ENCODE results near the gene ALK. TPM values are rescaled to one million over a fixed set of nuclear protein-coding genes. Genes with fewer than 3 reads are reported as not detected.
A peak's percentile ranks its signal among the peaks of the same experiment; 100 is the strongest.

ALK gene
- polyA plus RNA-seq, 1 of the 3 experiments (the other 2 are of a cell fraction): 0.30 TPM

DNA sequence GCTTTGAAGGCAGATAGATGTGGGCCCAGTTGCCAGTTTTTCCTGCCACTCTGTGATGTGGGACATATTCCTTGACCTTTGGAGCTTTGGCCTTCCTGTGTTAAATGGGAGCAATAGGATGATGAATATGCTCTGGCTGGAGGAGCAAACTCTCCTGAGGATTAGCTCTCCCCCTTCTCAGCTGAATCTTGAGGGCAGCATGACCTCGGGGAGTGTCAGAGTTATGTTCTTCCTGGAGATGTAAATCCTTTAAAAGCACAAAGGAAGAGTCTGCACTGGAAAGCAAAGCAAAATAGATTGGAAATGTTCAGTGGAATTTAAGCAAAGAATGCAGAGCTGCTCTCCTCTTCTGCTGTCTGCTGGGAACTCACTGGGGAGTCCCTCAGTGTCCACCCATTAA, 160.1 kb downstream of the ALK start:
- DNase-seq: no peak
- Histone ChIP-seq H4K20me1 (ENCODE audit: insufficient read depth) (no peaks in the 10 kb centered on the region), H3K9me2 (no peaks in the 10 kb centered on the region), H3K4me3 (ENCODE audit: low read depth in 2 of 2, low read length in 1 of 2) (no peak overlapping the region), H3K4me1 (ENCODE audit: control insufficient read depth in 1 of 2, insufficient read depth in 2 of 2, low read depth in 1 of 2, low read length in 1 of 2) (peaks cover 0 to 53% of the 10 kb centered on the region in 2 experiments; a peak in 2 of 4 replicates), H3K9ac (no peak overlapping the region), H3F3A (replicated peaks; ENCODE audit: insufficient read depth) (no peaks in the 10 kb centered on the region), H2AFZ (ENCODE audit: low read depth) (no peak overlapping the region), H3K36me3 (replicated peaks in 1 of 2; ENCODE audit: control insufficient read depth in 1 of 2, insufficient read depth in 2 of 2, low read length in 1 of 2) (no peaks in the 10 kb centered on the region), H3K27ac (ENCODE audit: low read depth in 2 of 2, low read length in 1 of 2) (peak overlapping the region in 1 of 2 experiments; percentile 44; a peak in 1 of 4 replicates), H3K9me3 (no peaks in the 10 kb centered on the region), H3K27me3 (ENCODE audit: insufficient read depth) (no peaks in the 10 kb centered on the region), H3K79me2 (ENCODE audit: insufficient read depth) (no peaks in the 10 kb centered on the region), H3K4me2 (no peak overlapping the region)
- 26% methylated on average over 1 of the region's 1 CpG for WGBS (ENCODE audit: low lambda C conversion rate)
- ChIA-PET POLR2A (interaction anchor here (0.9 kb wide), 1 partner anchor 11 kb away, joined by 3 read pairs; no protein-coding TSS in a partner anchor), CTCF (interaction anchor here (0.6 to 2.5 kb wide), 5 partner anchors 10 to 452 kb away, joined by 3 to 6 read pairs (median 3); no protein-coding TSS in a partner anchor)
- TF ChIP-seq CHD2 (IDR thresholded peaks at IDR 0.05; ENCODE audit: low read length, partially characterized antibody): no peak
- TF ChIP-seq PBX3 (IDR thresholded peaks at IDR 0.05): no peak
- TF ChIP-seq EZH2phosphoT487 (IDR thresholded peaks at IDR 0.05; ENCODE audit: borderline replicate concordance, low read depth): no peak
- TF ChIP-seq, protein P1, sequence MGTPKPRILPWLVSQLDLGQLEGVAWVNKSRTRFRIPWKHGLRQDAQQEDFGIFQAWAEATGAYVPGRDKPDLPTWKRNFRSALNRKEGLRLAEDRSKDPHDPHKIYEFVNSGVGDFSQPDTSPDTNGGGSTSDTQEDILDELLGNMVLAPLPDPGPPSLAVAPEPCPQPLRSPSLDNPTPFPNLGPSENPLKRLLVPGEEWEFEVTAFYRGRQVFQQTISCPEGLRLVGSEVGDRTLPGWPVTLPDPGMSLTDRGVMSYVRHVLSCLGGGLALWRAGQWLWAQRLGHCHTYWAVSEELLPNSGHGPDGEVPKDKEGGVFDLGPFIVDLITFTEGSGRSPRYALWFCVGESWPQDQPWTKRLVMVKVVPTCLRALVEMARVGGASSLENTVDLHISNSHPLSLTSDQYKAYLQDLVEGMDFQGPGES (IDR thresholded peaks at IDR 0.05; ENCODE audit: low read depth, low read length): no peak
- TF ChIP-seq TEAD4 (IDR thresholded peaks at IDR 0.05; ENCODE audit: borderline replicate concordance, insufficient read depth): no peak
- TF ChIP-seq EP300 (IDR thresholded peaks at IDR 0.05; ENCODE audit: borderline replicate concordance in 1 of 2, low read depth in 1 of 2, low read length in 1 of 2): no peak
- TF ChIP-seq NRF1 (IDR thresholded peaks at IDR 0.05; ENCODE audit: low read depth, low read length): no peak
- TF ChIP-seq FOXJ3 (CRISPR knock-in tag; IDR thresholded peaks at IDR 0.05): no peak
- no peak for TF ChIP-seq JUND (IDR thresholded peaks at IDR 0.05)
- TF ChIP-seq MXI1 (IDR thresholded peaks at IDR 0.05; ENCODE audit: low read depth, low read length): no peak
- no peak for TF ChIP-seq ELF1 (IDR thresholded peaks at IDR 0.05)
- no peak for TF ChIP-seq POLR2AphosphoS5 (IDR thresholded peaks at IDR 0.05; ENCODE audit: low read depth, low read length)
- TF ChIP-seq RAD21 (IDR thresholded peaks at IDR 0.05; ENCODE audit: low read length): no peak
- TF ChIP-seq RCOR1 (IDR thresholded peaks at IDR 0.05; ENCODE audit: low read length): no peak
- TF ChIP-seq, protein P2, sequence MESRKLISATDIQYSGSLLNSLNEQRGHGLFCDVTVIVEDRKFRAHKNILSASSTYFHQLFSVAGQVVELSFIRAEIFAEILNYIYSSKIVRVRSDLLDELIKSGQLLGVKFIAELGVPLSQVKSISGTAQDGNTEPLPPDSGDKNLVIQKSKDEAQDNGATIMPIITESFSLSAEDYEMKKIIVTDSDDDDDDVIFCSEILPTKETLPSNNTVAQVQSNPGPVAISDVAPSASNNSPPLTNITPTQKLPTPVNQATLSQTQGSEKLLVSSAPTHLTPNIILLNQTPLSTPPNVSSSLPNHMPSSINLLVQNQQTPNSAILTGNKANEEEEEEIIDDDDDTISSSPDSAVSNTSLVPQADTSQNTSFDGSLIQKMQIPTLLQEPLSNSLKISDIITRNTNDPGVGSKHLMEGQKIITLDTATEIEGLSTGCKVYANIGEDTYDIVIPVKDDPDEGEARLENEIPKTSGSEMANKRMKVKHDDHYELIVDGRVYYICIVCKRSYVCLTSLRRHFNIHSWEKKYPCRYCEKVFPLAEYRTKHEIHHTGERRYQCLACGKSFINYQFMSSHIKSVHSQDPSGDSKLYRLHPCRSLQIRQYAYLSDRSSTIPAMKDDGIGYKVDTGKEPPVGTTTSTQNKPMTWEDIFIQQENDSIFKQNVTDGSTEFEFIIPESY (IDR thresholded peaks at IDR 0.05; ENCODE audit: borderline replicate concordance, low read depth): no peak
- TF ChIP-seq SIN3A (IDR thresholded peaks at IDR 0.05; ENCODE audit: borderline replicate concordance, low read depth, low read length): no peak
- TF ChIP-seq, protein P3, sequence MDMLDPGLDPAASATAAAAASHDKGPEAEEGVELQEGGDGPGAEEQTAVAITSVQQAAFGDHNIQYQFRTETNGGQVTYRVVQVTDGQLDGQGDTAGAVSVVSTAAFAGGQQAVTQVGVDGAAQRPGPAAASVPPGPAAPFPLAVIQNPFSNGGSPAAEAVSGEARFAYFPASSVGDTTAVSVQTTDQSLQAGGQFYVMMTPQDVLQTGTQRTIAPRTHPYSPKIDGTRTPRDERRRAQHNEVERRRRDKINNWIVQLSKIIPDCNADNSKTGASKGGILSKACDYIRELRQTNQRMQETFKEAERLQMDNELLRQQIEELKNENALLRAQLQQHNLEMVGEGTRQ (IDR thresholded peaks at IDR 0.05; ENCODE audit: borderline replicate concordance, low read depth, low read length): no peak
